Central memory CD8-positive, alpha-beta T cell (primary cell): ENCODE data around the gene MYADML2.

ENCODE experiments used
- ATAC-seq: fragments of 150-1000 bp; cut with Tn5 transposase; replicated peaks from 2 replicates; pipeline ENCODE4 v1.10.0; 2022; ENCODE audit warnings: mild to moderate bottlenecking, moderate FRiP score, moderate number of reproducible peaks; ENCODE audit not compliant: poor library complexity, severe bottlenecking; ENCODE audit errors: extremely low read depth
- DNase-seq, 2 donors: peaks; one replicate each; pipeline ENCODE4 v3.0.0; 2021; ENCODE audit warnings: low spot score in 2 of 2
- H3K27ac Mint-ChIP-seq: one replicate; pipeline ENCODE4 v1.8.0; 2022; ENCODE audit warnings: low read depth, mild to moderate bottlenecking, moderate library complexity, mixed read lengths
- H3K27me3 Mint-ChIP-seq: one replicate; pipeline ENCODE4 v1.8.0; 2022; ENCODE audit warnings: mixed read lengths
- H3K36me3 Mint-ChIP-seq: one replicate; pipeline ENCODE4 v1.8.0; 2022; ENCODE audit warnings: mild to moderate bottlenecking, moderate library complexity, mixed read lengths; ENCODE audit not compliant: insufficient read depth
- H3K4me1 Mint-ChIP-seq: one replicate; pipeline ENCODE4 v1.8.0; 2022; ENCODE audit warnings: mixed read lengths
- H3K4me3 Mint-ChIP-seq: one replicate; pipeline ENCODE4 v1.8.0; 2022; ENCODE audit warnings: mild to moderate bottlenecking, moderate library complexity, mixed read lengths
- H3K9me3 Mint-ChIP-seq: one replicate; pipeline ENCODE4 v1.8.0; 2022; ENCODE audit warnings: mixed read lengths

MYADML2 gene

DNA sequence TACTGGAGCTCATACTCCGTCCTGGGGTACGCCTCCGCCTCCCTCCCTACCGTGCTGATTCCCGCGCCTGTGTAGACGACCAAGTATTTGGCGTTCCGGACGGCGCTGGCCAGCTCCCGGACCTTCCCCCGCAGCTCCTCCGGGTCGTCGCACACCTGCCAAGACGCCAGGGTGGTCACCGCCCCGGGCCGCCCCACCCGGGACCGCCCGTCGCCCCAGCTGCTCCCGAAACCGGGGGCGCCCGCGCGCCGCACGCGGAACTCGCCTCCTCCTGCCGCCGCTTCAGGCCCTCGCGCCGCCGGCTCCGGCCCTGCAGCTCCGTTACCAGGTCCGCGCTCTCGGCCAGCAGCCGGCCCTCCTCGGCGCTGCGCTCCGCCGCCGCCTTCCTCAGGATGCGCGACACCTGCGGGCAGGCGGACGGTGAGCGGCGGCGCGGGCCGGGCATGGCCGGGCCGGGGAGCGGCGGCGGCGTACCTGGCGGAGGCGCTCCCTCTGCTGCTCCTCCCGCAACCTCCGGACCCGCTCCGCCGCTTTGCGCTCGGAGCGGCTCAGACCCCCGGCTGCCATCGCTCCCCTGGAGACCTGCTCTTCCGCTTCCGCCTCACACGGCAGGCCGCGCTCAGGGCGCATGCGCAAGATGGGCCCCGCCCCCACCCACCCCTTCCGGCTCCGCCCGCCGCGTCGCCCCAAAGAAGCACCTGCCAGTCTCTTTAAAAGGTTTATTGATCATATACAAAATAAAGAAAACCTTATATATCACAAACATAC is 29.3 kb downstream of the MYADML2 start, which contains the start of gene SIRT7:
Gene SIRT7, minus strand, starts transcription at position 612 of the 768 bp plus-strand sequence. Its CDS starts 45 bp downstream, at position 567.
- Mint-ChIP-seq H3K4me3 (peak within 1 kb of the TSS; percentile 88), H3K9me3 (no peaks in the 10 kb centered on the region), H3K36me3 (peaks cover 25% of the 10 kb centered on the region), H3K4me1 (peaks cover 19% of the 10 kb centered on the region), H3K27ac (peak within 1 kb of the TSS; percentile 74), H3K27me3 (no peaks in the 10 kb centered on the region)
- DNase-seq (peak; percentile 60 to 66), ATAC-seq (peak; percentile 81)

GRCh38 chr17:81916234-81917001 is 30.6 kb downstream of the MYADML2 start:
- Mint-ChIP-seq H3K9me3 (no peaks in the 10 kb centered on the region), H3K4me1 (peaks cover 28% of the 10 kb centered on the region), H3K27me3 (no peaks in the 10 kb centered on the region), H3K36me3 (peaks cover 32% of the 10 kb centered on the region), H3K27ac (no peak overlapping the region), H3K4me3 (peak overlapping the region; percentile 88)
- DNase-seq (no peak), ATAC-seq (no peak)

DNA sequence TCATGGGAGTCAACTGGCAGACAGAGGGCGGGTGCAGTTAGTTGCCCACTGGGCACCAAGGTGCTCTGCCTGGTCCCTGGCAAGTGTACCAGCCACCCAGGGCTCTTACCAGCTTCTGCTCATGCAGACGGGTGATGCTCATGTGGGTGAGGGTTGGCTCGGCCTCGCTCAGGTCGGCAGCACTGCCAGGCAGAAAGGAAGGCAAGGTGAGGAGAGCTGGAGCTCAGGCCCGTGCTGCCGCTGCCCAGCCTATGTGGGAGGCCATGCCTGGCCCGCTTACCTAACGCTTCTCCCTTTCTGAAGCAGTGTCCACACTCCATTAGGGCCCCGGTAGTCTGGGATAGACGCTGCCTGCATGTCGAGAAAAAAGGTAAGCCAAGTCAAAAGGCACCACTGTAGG is 31.7 kb downstream of the MYADML2 start:
- H3K27me3 Mint-ChIP-seq: no peaks in the 10 kb centered on the region
- H3K9me3 Mint-ChIP-seq: no peaks in the 10 kb centered on the region
- H3K36me3 Mint-ChIP-seq: peaks cover 34% of the 10 kb centered on the region
- ATAC-seq (no peak), DNase-seq (no peak)
- H3K4me1 Mint-ChIP-seq: peaks cover 28% of the 10 kb centered on the region
- no peak overlapping the region for H3K27ac Mint-ChIP-seq
- H3K4me3 Mint-ChIP-seq: no peak overlapping the region

- Mint-ChIP-seq H3K9me3 (no peaks in the 10 kb centered on the region), H3K27me3 (no peaks in the 10 kb centered on the region), H3K27ac (no peak overlapping the region), H3K4me3 (no peak overlapping the region), H3K36me3 (peaks cover 34% of the 10 kb centered on the region), H3K4me1 (peaks cover 28% of the 10 kb centered on the region)
- ATAC-seq (no peak), DNase-seq (no peak)
These were observed 32.8 kb downstream of the MYADML2 start for GRCh38 chr17:81914103-81914850.

GRCh38 chr17:81913394-81914102 is 33.5 kb downstream of the MYADML2 start:
- DNase-seq: no peak
- H3K4me1 Mint-ChIP-seq: peaks cover 26% of the 10 kb centered on the region
- ATAC-seq: no peak
- H3K27me3 Mint-ChIP-seq: no peaks in the 10 kb centered on the region
- no peak overlapping the region for H3K27ac Mint-ChIP-seq
- H3K36me3 Mint-ChIP-seq: peaks cover 32% of the 10 kb centered on the region
- H3K9me3 Mint-ChIP-seq: no peaks in the 10 kb centered on the region
- H3K4me3 Mint-ChIP-seq: peak overlapping the region; percentile 8

- Mint-ChIP-seq H3K4me3 (peak overlapping the region; percentile 67), H3K27ac (no peak overlapping the region), H3K27me3 (no peaks in the 10 kb centered on the region), H3K36me3 (peaks cover 33% of the 10 kb centered on the region), H3K9me3 (no peaks in the 10 kb centered on the region), H3K4me1 (peaks cover 18% of the 10 kb centered on the region)
- ATAC-seq (no peak), DNase-seq (no peak)
These were observed 34.4 kb downstream of the MYADML2 start for GRCh38 chr17:81912441-81913309.

GRCh38 chr17:81911969-81912368 is 35.1 kb downstream of the MYADML2 start:
- no peak overlapping the region for H3K27ac Mint-ChIP-seq
- H3K27me3 Mint-ChIP-seq: no peaks in the 10 kb centered on the region
- DNase-seq: no peak
- ATAC-seq: no peak
- peaks cover 13% of the 10 kb centered on the region for H3K4me1 Mint-ChIP-seq
- H3K36me3 Mint-ChIP-seq: peaks cover 33% of the 10 kb centered on the region
- peak overlapping the region; percentile 67 for H3K4me3 Mint-ChIP-seq
- H3K9me3 Mint-ChIP-seq: no peaks in the 10 kb centered on the region

GRCh38 chr17:81911277-81911961 is 35.6 kb downstream of the MYADML2 start, which contains the start of gene PCYT2:
Gene PCYT2 (minus strand): TSS chr17:81911399. CDS start chr17:81911355, 44 bp downstream.
- Mint-ChIP-seq H3K4me3 (peak within 1 kb of the TSS; percentile 72), H3K27ac (no peak within 1 kb of the TSS)

DNA sequence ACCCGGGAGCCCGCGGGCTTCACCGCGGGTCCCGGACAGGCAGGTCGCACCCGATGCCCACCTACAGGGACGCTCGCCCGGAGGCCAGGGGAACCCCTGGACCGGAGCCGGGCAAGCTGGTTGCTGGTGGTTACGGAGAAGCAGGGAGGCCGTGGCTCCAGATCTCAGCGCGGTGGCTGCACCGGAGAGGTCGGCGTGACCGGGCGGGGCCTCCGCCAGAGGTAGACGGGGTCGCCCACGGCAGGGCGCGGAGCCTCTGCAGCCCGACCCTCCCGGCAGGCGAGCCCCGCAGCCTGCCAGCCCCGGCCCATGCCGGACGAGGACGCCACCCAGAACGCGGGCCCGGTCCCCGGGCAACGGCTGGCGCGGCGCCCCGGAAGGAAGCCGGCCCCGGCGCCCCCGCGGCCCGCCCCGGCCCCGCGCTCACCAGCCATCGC is 36.2 kb downstream of the MYADML2 start:
- no peak overlapping the region for H3K27ac Mint-ChIP-seq

More at GRCh38 chr17:81911277-81911961, 35.6 kb downstream of the MYADML2 start, which contains the start of gene PCYT2:
- ATAC-seq (peak; percentile 91), DNase-seq (peak; percentile 79 to 87)
- peaks cover 28% of the 10 kb centered on the region for H3K36me3 Mint-ChIP-seq
- no peaks in the 10 kb centered on the region for H3K9me3 Mint-ChIP-seq
- peaks cover 8% of the 10 kb centered on the region for H3K4me1 Mint-ChIP-seq
- H3K27me3 Mint-ChIP-seq: no peaks in the 10 kb centered on the region

GRCh38 chr17:81909966-81910839 is 36.8 kb downstream of the MYADML2 start:
- ATAC-seq (no peak), DNase-seq (no peak)
- Mint-ChIP-seq H3K27me3 (no peaks in the 10 kb centered on the region), H3K4me1 (peaks cover 8% of the 10 kb centered on the region), H3K36me3 (peaks cover 22% of the 10 kb centered on the region), H3K4me3 (peak overlapping the region; percentile 72), H3K9me3 (no peaks in the 10 kb centered on the region), H3K27ac (no peak overlapping the region)

More for the DNA sequence above, 36.2 kb downstream of the MYADML2 start:
- DNase-seq (no peak), ATAC-seq (peak; percentile 35)
- Mint-ChIP-seq H3K27me3 (no peaks in the 10 kb centered on the region), H3K4me1 (peaks cover 8% of the 10 kb centered on the region), H3K36me3 (peaks cover 23% of the 10 kb centered on the region), H3K9me3 (no peaks in the 10 kb centered on the region), H3K4me3 (peak overlapping the region; percentile 72)
